GM23248 (cell line): ENCODE data around the gene TTC39C. TPM values are rescaled to one million over a fixed set of nuclear protein-coding genes. Genes with fewer than 3 reads are reported as not detected.
A peak's percentile ranks its signal among the peaks of the same experiment; 100 is the strongest.

Experiments used
- DNase-seq: peaks from one replicate; pipeline ENCODE4 v3.0.0-alpha.2; 2015
- H2AFZ ChIP-seq: fragments of 200-600 bp; sonication (generic); 2 replicates; pipeline ENCODE4 v1.6.1; 2016; ENCODE audit warnings: antibody characterized with exemption
- H3F3A ChIP-seq: fragments of 200-600 bp; sonication (generic); 2 replicates; pipeline ENCODE4 v1.6.1; 2016; ENCODE audit warnings: mild to moderate bottlenecking, antibody characterized with exemption, mixed run types; ENCODE audit not compliant: insufficient read depth
- H3K27ac ChIP-seq: fragments of 200-600 bp; sonication (generic); 2 replicates; pipeline ENCODE4 v1.5.1; 2016; ENCODE audit warnings: mild to moderate bottlenecking
- H3K27me3 ChIP-seq: fragments of 200-600 bp; sonication (generic); replicated peaks from 2 replicates; pipeline ENCODE4 v1.6.1; 2016; ENCODE audit warnings: mild to moderate bottlenecking; ENCODE audit not compliant: insufficient read depth
- H3K36me3 ChIP-seq: fragments of 200-600 bp; sonication (generic); 2 replicates; pipeline ENCODE4 v1.6.1; 2016; ENCODE audit warnings: low read depth, mild to moderate bottlenecking
- H3K4me1 ChIP-seq: fragments of 200-600 bp; sonication (generic); 2 replicates; pipeline ENCODE4 v1.6.1; 2016; ENCODE audit warnings: mild to moderate bottlenecking; ENCODE audit not compliant: insufficient read depth
- H3K4me2 ChIP-seq: fragments of 200-600 bp; sonication (generic); one replicate; pipeline ENCODE4 v1.6.1; 2016; ENCODE audit warnings: mild to moderate bottlenecking; ENCODE audit not compliant: unreplicated experiment
- H3K4me3 ChIP-seq: fragments of 200-600 bp; sonication (generic); 2 replicates; pipeline ENCODE4 v1.5.1; 2016; ENCODE audit warnings: mild to moderate bottlenecking
- H3K79me2 ChIP-seq: fragments of 200-600 bp; sonication (generic); 2 replicates; pipeline ENCODE4 v1.6.1; 2016; ENCODE audit warnings: mild to moderate bottlenecking; ENCODE audit not compliant: insufficient read depth
- H3K9ac ChIP-seq: fragments of 200-600 bp; sonication (generic); 2 replicates; pipeline ENCODE4 v1.6.1; 2016; ENCODE audit warnings: mild to moderate bottlenecking
- H3K9me2 ChIP-seq: fragments of 200-600 bp; sonication (generic); 2 replicates; pipeline ENCODE4 v1.6.1; 2016; ENCODE audit warnings: mixed run types, mild to moderate bottlenecking, moderate library complexity; ENCODE audit not compliant: insufficient read depth
- H3K9me3 ChIP-seq: fragments of 200-600 bp; sonication (generic); one replicate; pipeline ENCODE4 v1.6.1; 2017; ENCODE audit warnings: low read depth
- H4K20me1 ChIP-seq: fragments of 200-600 bp; sonication (generic); 2 replicates; pipeline ENCODE4 v1.6.0; 2016; ENCODE audit not compliant: insufficient read depth
- EZH2 ChIP-seq: fragments of 200-600 bp; sonication (generic); IDR thresholded peaks from 2 replicates; pipeline ENCODE4 v1.6.1; 2018; ENCODE audit warnings: antibody characterized with exemption, mild to moderate bottlenecking; ENCODE audit not compliant: insufficient read depth, poor library complexity, severe bottlenecking
- EZH2phosphoT487 ChIP-seq: fragments of 200-600 bp; sonication (generic); IDR thresholded peaks from 2 replicates; pipeline ENCODE4 v1.6.1; 2018; ENCODE audit warnings: antibody characterized with exemption, moderate library complexity, mild to moderate bottlenecking, low read depth; ENCODE audit not compliant: insufficient read depth
- WGBS, 2 experiments: methylation state at CpG; one replicate each; pipeline ENCODE4 v1.1.6; 2015 to 2017; ENCODE audit warnings: low lambda C conversion rate in 2 of 2, low coverage in 1 of 2; ENCODE audit errors: missing lambda C conversion rate in 2 of 2; 5-methylcytosine and 5-hydroxymethylcytosine counted together
- in situ Hi-C: fragments of 300-500 bp; cut with MboI; formaldehyde crosslinking; loops from 2 replicates; pipeline ENCODE4 v1.15.0; 2020
- polyA plus RNA-seq: library from polyadenylated mRNA; unstranded; fragments of >200 nt; fragmentation: Nextera tagmentation; extraction: Ambion mirVana; gene quantifications from 2 replicates; pipeline ENCODE4 v1.2.1, GENCODE V29; 2016
- total RNA-seq: library from RNA; depleted of rRNA; stranded (reverse); fragments of >200 nt; shearing (Covaris generic); gene quantifications from 2 replicates; pipeline ENCODE4 v1.2.3, GENCODE V29; 2014

Gene TTC39C
- total and polyA plus RNA-seq, 2 experiments from 2014 or later, result 15.7 to 24.3 TPM

GRCh38 chr18:24002479-24002878, 12.1 kb upstream of the TTC39C start:
- Histone ChIP-seq H3K27ac (no peak overlapping the region), H3K9ac (no peak overlapping the region), H3K4me2 (no peak overlapping the region), H4K20me1 (no peaks in the 10 kb centered on the region), H3K27me3 (no peaks in the 10 kb centered on the region), H2AFZ (no peak overlapping the region), H3K4me1 (peaks cover 9% of the 10 kb centered on the region; the same call in 1 of the 2 replicates), H3K79me2 (no peaks in the 10 kb centered on the region), H3F3A (no peaks in the 10 kb centered on the region; the same call in 1 of the 2 replicates), H3K36me3 (no peaks in the 10 kb centered on the region), H3K9me2 (no peaks in the 10 kb centered on the region), H3K4me3 (no peak overlapping the region), H3K9me3 (no peaks in the 10 kb centered on the region)
- 50 to 60% methylated on average over 3 of the region's 3 CpGs for WGBS, 2 experiments
- no peak for TF ChIP-seq EZH2
- no peak for TF ChIP-seq EZH2phosphoT487
- DNase-seq, result no peak
- in situ Hi-C loops, result no loop called here

GRCh38 chr18:24003288-24003687, 11.3 kb upstream of the TTC39C start:
- Histone ChIP-seq H3K27me3 (no peaks in the 10 kb centered on the region), H3K4me3 (no peak overlapping the region), H3F3A (no peaks in the 10 kb centered on the region; the same call in 1 of the 2 replicates), H3K79me2 (no peaks in the 10 kb centered on the region), H3K27ac (no peak overlapping the region), H3K9ac (no peak overlapping the region), H2AFZ (no peak overlapping the region), H3K9me2 (no peaks in the 10 kb centered on the region), H3K4me2 (no peak overlapping the region), H3K4me1 (peaks cover 9% of the 10 kb centered on the region; the same call in 1 of the 2 replicates), H3K9me3 (no peaks in the 10 kb centered on the region), H3K36me3 (no peaks in the 10 kb centered on the region), H4K20me1 (no peaks in the 10 kb centered on the region)
- no peak for DNase-seq
- no peak for TF ChIP-seq EZH2
- TF ChIP-seq EZH2phosphoT487, result no peak
- 64 to 75% methylated on average over 3 of the region's 3 CpGs for WGBS, 2 experiments
- in situ Hi-C loops, result no loop called here

- 81 to 95% methylated on average over 2 of the region's 2 CpGs for WGBS, 2 experiments
- TF ChIP-seq EZH2phosphoT487, result no peak
- no peak for TF ChIP-seq EZH2
- no peak overlapping the region for H2AFZ ChIP-seq
Measured at GRCh38 chr18:24003903-24004640, 10.5 kb upstream of the TTC39C start.

DNA sequence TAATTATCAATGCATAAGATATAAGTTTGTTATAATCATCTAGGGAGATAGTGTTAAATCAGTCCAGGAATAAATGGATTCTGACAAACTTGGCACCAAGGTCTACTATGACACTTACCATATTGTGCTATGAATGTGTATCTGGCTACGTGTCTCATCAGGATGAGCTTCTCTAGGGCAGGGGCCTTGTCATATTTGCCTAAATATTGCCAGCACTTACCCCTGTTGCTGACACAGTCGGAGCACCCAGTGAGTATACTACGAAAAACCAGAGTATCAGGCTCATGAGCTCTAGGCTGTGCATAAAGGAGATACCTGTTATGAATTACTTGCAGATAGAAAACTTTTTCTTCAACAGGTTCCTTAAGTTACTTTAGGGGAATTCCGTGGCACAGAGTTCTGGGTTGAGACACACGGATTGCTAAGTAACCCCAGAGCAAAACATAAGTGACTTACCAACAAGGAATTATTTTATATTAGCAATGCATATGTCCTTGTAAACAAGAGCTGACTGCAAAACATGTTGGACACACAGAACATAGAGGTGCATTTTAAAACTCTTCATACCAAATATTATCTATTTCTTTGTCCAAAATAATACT, 7.7 kb upstream of the TTC39C start:
- Histone ChIP-seq H3K4me3 (no peak overlapping the region), H3K36me3 (no peaks in the 10 kb centered on the region), H3K9me3 (no peaks in the 10 kb centered on the region), H2AFZ (no peak overlapping the region), H3K9me2 (no peaks in the 10 kb centered on the region), H3K9ac (no peak overlapping the region), H4K20me1 (no peaks in the 10 kb centered on the region), H3K27ac (no peak overlapping the region), H3K79me2 (no peaks in the 10 kb centered on the region), H3K27me3 (no peaks in the 10 kb centered on the region), H3K4me1 (peaks cover 9% of the 10 kb centered on the region; the same call in 1 of the 2 replicates), H3F3A (no peaks in the 10 kb centered on the region; the same call in 1 of the 2 replicates), H3K4me2 (no peak overlapping the region)
- WGBS, 2 experiments, result 70 to 74% methylated on average over 5 of the region's 5 CpGs
- DNase-seq, result peak; percentile 31
- in situ Hi-C loops, result no loop called here
- TF ChIP-seq EZH2phosphoT487, result no peak
- TF ChIP-seq EZH2, result no peak

More at GRCh38 chr18:24003903-24004640, 10.5 kb upstream of the TTC39C start:
- no peaks in the 10 kb centered on the region for H4K20me1 ChIP-seq
- no peak overlapping the region for H3K4me3 ChIP-seq
- H3K9me2 ChIP-seq, result no peaks in the 10 kb centered on the region
- H3K9ac ChIP-seq, result no peak overlapping the region
- DNase-seq, result peak; percentile 22
- no peak overlapping the region for H3K27ac ChIP-seq
- no peak overlapping the region for H3K4me2 ChIP-seq
- H3K4me1 ChIP-seq, result peaks cover 9% of the 10 kb centered on the region; the same call in 1 of the 2 replicates
- in situ Hi-C loops, result no loop called here
- no peaks in the 10 kb centered on the region for H3K9me3 ChIP-seq
- no peaks in the 10 kb centered on the region for H3K79me2 ChIP-seq
- no peaks in the 10 kb centered on the region; the same call in 1 of the 2 replicates for H3F3A ChIP-seq
- no peaks in the 10 kb centered on the region for H3K36me3 ChIP-seq
- H3K27me3 ChIP-seq, result no peaks in the 10 kb centered on the region
